ENCODE results near the gene GALNT9.

- TF ChIP-seq REST (IDR thresholded peaks at IDR 0.05) (no peak), CTCF (IDR thresholded peaks at IDR 0.05) (no peak), MAX (IDR thresholded peaks at IDR 0.05) (no peak), CHD2 (IDR thresholded peaks at IDR 0.05; ENCODE audit: low read length, partially characterized antibody) (no peak), ELK1 (IDR thresholded peaks at IDR 0.05; ENCODE audit: low read depth, low read length) (no peak), EP300 (IDR thresholded peaks at IDR 0.05) (no peak), RAD21 (conservative IDR thresholded peaks at IDR 0.05 in 1 of 2, IDR thresholded peaks at IDR 0.05 in 1 of 2) (no peak), JUN (IDR thresholded peaks at IDR 0.05) (no peak), FOSL2 (IDR thresholded peaks at IDR 0.05) (no peak), FOSL2 (CRISPR knock-in tag; IDR thresholded peaks at IDR 0.05) (no peak), CHD4 (IDR thresholded peaks at IDR 0.05; ENCODE audit: borderline replicate concordance) (no peak)
These were observed 158.6 kb downstream of the GALNT9 start for GRCh38 chr12:132170637-132171292.

Measured in A549 (cell line).